Epithelial cell of proximal tubule (primary cell): Measurements from ENCODE around the gene KIR3DL3. TPM values are rescaled to one million over a fixed set of nuclear protein-coding genes. Genes with fewer than 3 reads are reported as not detected.
"Not testable (repeated sequence)": the region's sequence is repeated elsewhere in the genome, so short reads cannot be mapped to it uniquely, and the experiment has no call there.

Experiments
- DNase-seq: peaks from one replicate; pipeline ENCODE4 v3.0.0-alpha.2; 2011; ENCODE audit warnings: low read depth
- H3K4me3 ChIP-seq: 2 replicates; pipeline ENCODE4 v1.5.1; 2011; ENCODE audit warnings: low read depth, mild to moderate bottlenecking, low read length
- total RNA-seq: library from RNA; depleted of rRNA; stranded (reverse); fragments of >200 nt; gene quantifications from 2 replicates; pipeline ENCODE4 v1.2.3, GENCODE V29; 2015
- TF ChIP-seq, protein P1 (sequence below): conservative IDR thresholded peaks from 2 replicates; pipeline ENCODE4 v1.5.1; 2012; ENCODE audit warnings: low read depth, mild to moderate bottlenecking, low read length

The KIR3DL3 gene
- total RNA-seq, 1 donor from 2014 or later = not detected

DNA sequence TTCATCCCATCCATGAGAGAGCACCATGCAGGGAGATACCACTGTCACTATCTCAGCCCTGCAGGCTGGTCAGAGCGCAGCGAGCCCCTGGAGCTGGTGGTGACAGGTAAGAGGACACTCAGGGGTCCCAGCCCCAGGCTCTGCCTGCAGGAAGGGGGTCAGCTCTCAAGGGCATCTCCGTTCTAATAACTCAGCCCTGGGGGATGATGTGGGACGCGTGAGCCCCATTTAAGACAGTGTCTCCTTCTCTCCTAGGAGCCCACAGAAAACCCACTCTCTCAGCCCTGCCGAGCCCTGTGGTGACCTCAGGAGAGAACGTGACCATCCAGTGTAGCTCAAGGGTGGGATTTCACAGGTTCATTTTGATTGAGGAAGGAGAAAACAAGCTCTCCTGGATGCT, 15.5 kb upstream of the KIR3DL3 start:
- DNase-seq = no peak
- TF ChIP-seq, protein P1, sequence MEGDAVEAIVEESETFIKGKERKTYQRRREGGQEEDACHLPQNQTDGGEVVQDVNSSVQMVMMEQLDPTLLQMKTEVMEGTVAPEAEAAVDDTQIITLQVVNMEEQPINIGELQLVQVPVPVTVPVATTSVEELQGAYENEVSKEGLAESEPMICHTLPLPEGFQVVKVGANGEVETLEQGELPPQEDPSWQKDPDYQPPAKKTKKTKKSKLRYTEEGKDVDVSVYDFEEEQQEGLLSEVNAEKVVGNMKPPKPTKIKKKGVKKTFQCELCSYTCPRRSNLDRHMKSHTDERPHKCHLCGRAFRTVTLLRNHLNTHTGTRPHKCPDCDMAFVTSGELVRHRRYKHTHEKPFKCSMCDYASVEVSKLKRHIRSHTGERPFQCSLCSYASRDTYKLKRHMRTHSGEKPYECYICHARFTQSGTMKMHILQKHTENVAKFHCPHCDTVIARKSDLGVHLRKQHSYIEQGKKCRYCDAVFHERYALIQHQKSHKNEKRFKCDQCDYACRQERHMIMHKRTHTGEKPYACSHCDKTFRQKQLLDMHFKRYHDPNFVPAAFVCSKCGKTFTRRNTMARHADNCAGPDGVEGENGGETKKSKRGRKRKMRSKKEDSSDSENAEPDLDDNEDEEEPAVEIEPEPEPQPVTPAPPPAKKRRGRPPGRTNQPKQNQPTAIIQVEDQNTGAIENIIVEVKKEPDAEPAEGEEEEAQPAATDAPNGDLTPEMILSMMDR = no peak
- no peak overlapping the region for H3K4me3 ChIP-seq

DNA sequence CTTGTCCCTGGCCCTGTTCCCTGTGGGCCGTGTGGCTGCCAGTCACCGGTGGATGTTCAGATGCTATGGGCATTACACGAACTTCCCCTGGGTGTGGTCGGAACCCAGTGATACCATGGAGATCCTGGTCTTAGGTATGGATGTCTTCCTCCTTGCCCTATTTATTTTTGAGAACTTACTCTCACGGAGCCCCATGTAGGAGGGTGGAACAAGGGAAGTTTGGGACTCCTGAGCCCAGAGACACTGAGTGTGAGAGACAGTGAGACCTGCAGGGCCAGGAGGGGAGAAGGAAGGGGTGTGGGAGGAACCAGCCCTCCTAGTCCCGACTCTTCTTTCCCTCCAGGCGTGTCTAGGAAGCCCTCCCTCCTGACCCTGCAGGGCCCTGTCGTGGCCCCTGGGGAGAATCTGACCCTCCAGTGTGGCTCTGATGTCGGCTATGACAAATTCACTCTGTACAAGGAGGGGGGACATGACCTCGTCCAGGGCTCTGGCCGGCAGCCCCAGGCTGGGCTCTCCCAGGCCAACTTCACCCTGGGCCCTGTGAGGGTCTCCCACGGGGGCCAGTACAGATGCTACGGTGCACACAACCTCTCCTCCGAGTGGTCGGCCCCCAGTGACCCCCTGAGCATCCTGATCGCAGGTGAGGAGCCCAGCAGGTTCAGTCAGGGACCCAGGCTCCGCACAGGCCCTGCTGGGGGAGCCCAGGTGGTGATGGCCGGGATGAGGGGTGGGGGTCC, 14.9 kb upstream of the KIR3DL3 start:
- TF ChIP-seq, protein P1 = no peak
- DNase-seq = no peak
- H3K4me3 ChIP-seq = no peak overlapping the region

DNA sequence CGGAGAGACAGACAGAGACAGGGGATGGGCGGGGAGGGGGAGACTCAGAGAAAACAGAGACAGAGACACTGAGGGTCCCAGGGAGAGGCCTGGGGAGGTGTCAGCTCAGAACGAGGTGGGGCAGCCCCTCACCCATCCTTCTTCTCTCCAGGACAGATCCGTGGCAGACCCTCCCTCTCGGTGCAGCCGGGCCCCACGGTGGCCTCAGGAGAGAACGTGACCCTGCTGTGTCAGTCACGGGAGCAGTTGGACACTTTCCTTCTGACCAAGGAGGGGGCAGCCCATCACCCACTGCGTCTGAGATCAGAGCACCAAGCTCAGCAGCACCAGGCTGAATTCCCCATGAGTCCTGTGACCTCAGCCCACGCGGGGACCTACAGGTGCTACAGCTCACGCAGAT, 14.3 kb upstream of the KIR3DL3 start:
- not testable (repeated sequence) for H3K4me3 ChIP-seq, DNase-seq

DNA sequence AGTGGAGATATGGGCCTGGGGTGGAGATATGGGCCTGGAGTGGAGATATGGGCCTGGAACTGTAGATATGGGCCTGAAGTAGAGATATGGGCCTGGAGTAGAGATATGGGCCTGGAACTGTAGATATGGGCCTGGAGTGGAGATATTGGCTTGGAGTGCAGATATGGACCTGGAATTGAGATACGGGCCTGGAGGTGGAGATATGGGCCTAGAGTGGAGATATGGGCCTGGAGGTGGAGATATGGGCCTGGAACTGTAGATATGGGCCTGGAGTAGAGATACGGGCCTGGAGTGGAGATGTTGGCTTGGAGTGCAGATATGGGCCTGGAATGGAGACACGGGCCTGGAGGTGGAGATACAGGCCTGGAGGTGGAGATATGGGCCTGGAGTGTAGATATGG, 402 bp downstream of the KIR3DL3 start:
- TF ChIP-seq, protein P1 = no peak
- no peak for DNase-seq
- H3K4me3 ChIP-seq = no peak overlapping the region

DNA sequence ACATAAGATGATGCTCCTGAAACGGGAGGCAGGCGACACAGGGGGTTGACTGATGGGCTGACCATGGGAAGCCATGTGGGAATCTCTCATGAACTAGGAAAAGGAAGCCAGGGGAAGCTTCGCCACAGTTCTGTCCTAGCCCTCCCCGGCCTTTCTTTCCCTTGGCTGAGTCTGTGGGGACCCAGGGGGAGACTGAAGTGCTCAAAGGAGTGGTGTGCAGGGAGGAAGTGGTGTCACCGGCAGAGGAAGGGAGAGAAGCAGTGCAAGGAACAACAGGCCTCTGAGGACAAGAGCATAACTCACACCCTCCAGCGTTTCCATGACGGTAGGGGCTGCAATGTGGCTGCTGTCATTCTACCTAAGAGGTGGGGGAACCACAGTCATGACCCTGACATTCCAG, 1.1 kb downstream of the KIR3DL3 start:
- DNase-seq = no peak
- TF ChIP-seq, protein P1 = no peak

DNA sequence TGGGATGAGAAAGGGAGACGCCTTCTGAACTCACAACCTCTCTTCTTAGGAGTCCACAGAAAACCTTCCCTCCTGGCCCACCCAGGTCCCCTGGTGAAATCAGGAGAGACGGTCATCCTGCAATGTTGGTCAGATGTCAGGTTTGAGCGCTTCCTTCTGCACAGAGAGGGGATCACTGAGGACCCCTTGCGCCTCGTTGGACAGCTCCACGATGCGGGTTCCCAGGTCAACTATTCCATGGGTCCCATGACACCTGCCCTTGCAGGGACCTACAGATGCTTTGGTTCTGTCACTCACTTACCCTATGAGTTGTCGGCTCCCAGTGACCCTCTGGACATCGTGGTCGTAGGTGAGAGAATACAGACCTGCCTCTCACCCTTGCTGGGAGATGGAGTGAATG, 3.3 kb downstream of the KIR3DL3 start:
- TF ChIP-seq, protein P1 = no peak
- H3K4me3 ChIP-seq = no peak overlapping the region
- DNase-seq = no peak

More for the DNA sequence above, 1.1 kb downstream of the KIR3DL3 start:
- no peak overlapping the region for H3K4me3 ChIP-seq

DNA sequence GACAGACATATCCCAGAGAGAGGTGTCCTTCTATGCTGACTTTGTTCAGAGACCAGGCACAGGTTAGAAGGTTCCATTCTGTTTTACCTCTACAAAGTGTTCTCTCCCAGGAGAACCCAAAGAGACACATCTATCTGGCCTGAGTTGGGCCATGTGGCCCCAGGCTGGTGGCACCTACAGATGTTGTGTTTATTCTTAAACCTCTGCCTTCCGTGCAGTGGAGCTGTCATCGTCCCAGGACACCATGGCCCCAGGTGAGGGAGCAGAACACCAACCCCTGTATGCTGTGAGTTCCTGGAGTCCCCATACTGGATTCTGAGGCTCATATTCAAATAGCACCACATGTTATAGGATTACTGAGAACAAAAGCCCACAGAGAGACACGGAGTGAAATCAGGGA, 3.9 kb downstream of the KIR3DL3 start:
- no peak overlapping the region for H3K4me3 ChIP-seq
- TF ChIP-seq, protein P1 = no peak
- no peak for DNase-seq
